GM12878 (cell line): ENCODE data around the gene PTPRM. TPM values are rescaled to one million over a fixed set of nuclear protein-coding genes. Genes with fewer than 3 reads are reported as not detected.

Experiments
- ATAC-seq: fragments of 200-7000 bp; cut with Tn5 transposase; 3 replicates; pipeline ENCODE4 v1.9.1; 2020; ENCODE audit warnings: mild to moderate bottlenecking, moderate library complexity
- BruUV-seq: library from RNA; stranded (reverse); fragments of 400-500 nt; replicated peaks from 2 replicates; lab custom pipeline; 2021; lab: Mats Ljungman, UMichigan
- CTCF ChIA-PET: fragments of 300-600 bp; sonication (Branson Sonifier 250); formaldehyde crosslinking; extraction: SDS; loops from one replicate; lab custom pipeline; 2021; ENCODE audit warnings: inconsistent platforms; lab: Yijun Ruan, JAX
- POLR2A ChIA-PET: fragments of 350-600 bp; formaldehyde crosslinking; extraction: SDS; loops from one replicate; lab custom pipeline; 2021; ENCODE audit warnings: inconsistent platforms; lab: Charles Lee
- RAD21 ChIA-PET: fragments of 300-600 bp; sonication (Branson Sonifier 250); formaldehyde crosslinking; loops from one replicate; lab custom pipeline; 2023; ENCODE audit warnings: antibody characterized with exemption; ENCODE audit not compliant: unreplicated experiment; lab: Charles Lee
- SMC1A ChIA-PET: fragments of 300-600 bp; sonication (Branson Sonifier 250); formaldehyde crosslinking; loops from one replicate; lab custom pipeline; 2023; ENCODE audit not compliant: unreplicated experiment, uncharacterized antibody; lab: Charles Lee
- DNase-seq: peaks from one replicate; pipeline ENCODE4 v3.0.0-alpha.2; 2011; ENCODE audit warnings: low read depth, low spot score
- FAIRE-seq: peaks from 3 replicates; lab custom pipeline; 2011; peaks lifted over from hg19 to GRCh38; lab: Jason Lieb, UNC
- H2AFZ ChIP-seq: 2 replicates; pipeline ENCODE4 v1.6.0; 2011; ENCODE audit warnings: low read depth, low read length, control low read depth; ENCODE audit not compliant: control insufficient read depth
- H3K27ac ChIP-seq: 2 replicates; pipeline ENCODE4 v1.5.1; 2011; ENCODE audit warnings: control low read depth; ENCODE audit not compliant: control insufficient read depth, insufficient read depth
- H3K27me3 ChIP-seq, 2 experiments: replicated peaks in 1 of 2; 2 replicates each; pipeline versions ENCODE4 v1.6.0 to v1.6.1; 2011; ENCODE audit warnings: low read length in 1 of 2; ENCODE audit not compliant: control insufficient read depth in 2 of 2, insufficient read depth in 2 of 2
- H3K36me3 ChIP-seq, 2 experiments: 2 replicates each; pipeline ENCODE4 v1.5.1; 2011; ENCODE audit warnings: low read length in 1 of 2; ENCODE audit not compliant: control insufficient read depth in 2 of 2, insufficient read depth in 2 of 2
- H3K4me1 ChIP-seq: 2 replicates; pipeline ENCODE4 v1.6.1; 2011; ENCODE audit warnings: mild to moderate bottlenecking, low read length, moderate library complexity, mixed read lengths; ENCODE audit not compliant: control insufficient read depth, insufficient read depth
- H3K4me2 ChIP-seq: 2 replicates; pipeline ENCODE4 v1.6.0; 2011; ENCODE audit warnings: control low read depth; ENCODE audit not compliant: control insufficient read depth, insufficient read depth
- H3K4me3 ChIP-seq: fragments of 200-600 bp; sonication (generic); 2 replicates; pipeline ENCODE4 v1.5.1; 2016
- H3K79me2 ChIP-seq: 2 replicates; pipeline ENCODE4 v1.6.0; 2011; ENCODE audit warnings: low read length; ENCODE audit not compliant: control insufficient read depth, insufficient read depth
- H3K9ac ChIP-seq: 2 replicates; pipeline ENCODE4 v1.8.0; 2011; ENCODE audit warnings: low read length, control low read depth, mixed read lengths; ENCODE audit not compliant: control insufficient read depth, insufficient read depth
- H3K9me3 ChIP-seq: replicated peaks from 3 replicates; pipeline ENCODE4 v1.5.1; 2011; ENCODE audit warnings: mild to moderate bottlenecking, low read length; ENCODE audit not compliant: control insufficient read depth, insufficient read depth
- H4K20me1 ChIP-seq: 2 replicates; pipeline ENCODE4 v1.6.0; 2011; ENCODE audit not compliant: control insufficient read depth, insufficient read depth
- CREB1 ChIP-seq: IDR thresholded peaks from 2 replicates; pipeline ENCODE4 v1.6.1; 2012; ENCODE audit warnings: low read depth, mild to moderate bottlenecking, inconsistent platforms
- ETV6 ChIP-seq, 2 experiments: fragments of 450-650 bp in 1 of 2; IDR thresholded peaks in 1 of 2; conservative IDR thresholded peaks in 1 of 2; 2 replicates each; pipeline ENCODE4 v1.6.1; 2014; ENCODE audit warnings: antibody characterized with exemption in 1 of 2, borderline replicate concordance in 1 of 2, low read depth in 1 of 2, mild to moderate bottlenecking in 1 of 2, moderate library complexity in 1 of 2
- IKZF1 ChIP-seq: fragments of 450-650 bp; conservative IDR thresholded peaks from 2 replicates; pipeline ENCODE4 v1.6.1; 2017; ENCODE audit warnings: antibody characterized with exemption, mild to moderate bottlenecking
- IKZF2 ChIP-seq, 2 experiments: fragments of 450-650 bp; IDR thresholded peaks; 2 replicates each; pipeline ENCODE4 v1.6.1; 2017; ENCODE audit warnings: mild to moderate bottlenecking in 2 of 2, moderate library complexity in 2 of 2
- MXI1 ChIP-seq: fragments of 150-350 bp; IDR thresholded peaks from 2 replicates; pipeline ENCODE4 v1.6.1; 2011; ENCODE audit warnings: low read depth, mild to moderate bottlenecking, inconsistent platforms, low read length, improper control_type of control experiment
- NFXL1 ChIP-seq: fragments of 450-650 bp; IDR thresholded peaks from 2 replicates; pipeline ENCODE4 v1.6.1; 2017; ENCODE audit warnings: antibody characterized with exemption, mild to moderate bottlenecking, borderline replicate concordance
- RAD21 ChIP-seq: IDR thresholded peaks from 2 replicates; pipeline ENCODE4 v1.6.1; 2011; ENCODE audit warnings: mild to moderate bottlenecking, low read depth, low read length, moderate library complexity; ENCODE audit not compliant: insufficient read depth
- RB1 ChIP-seq: fragments of 450-650 bp; formaldehyde crosslinking; IDR thresholded peaks from 2 replicates; pipeline ENCODE4 v1.6.1; 2017; ENCODE audit warnings: mild to moderate bottlenecking, borderline replicate concordance
- RFX5 ChIP-seq: IDR thresholded peaks from 2 replicates; pipeline ENCODE4 v1.6.1; 2011; ENCODE audit warnings: low read depth, low read length, improper control_type of control experiment
- RUNX3 ChIP-seq: IDR thresholded peaks from 2 replicates; pipeline ENCODE4 v1.6.1; 2012; ENCODE audit warnings: low read length, inconsistent platforms
- SRF ChIP-seq, 2 experiments: IDR thresholded peaks; 2 replicates each; pipeline ENCODE4 v1.6.1; 2011; ENCODE audit warnings: low read depth in 2 of 2, low read length in 2 of 2, mild to moderate bottlenecking in 1 of 2, moderate library complexity in 1 of 2
- TARDBP ChIP-seq: IDR thresholded peaks from 2 replicates; pipeline ENCODE4 v1.6.1; 2016; ENCODE audit warnings: borderline replicate concordance
- WGBS: methylation state at CpG from one replicate; pipeline ENCODE4 v1.1.6; 2016; ENCODE audit warnings: low lambda C conversion rate; ENCODE audit not compliant: insufficient replicate concordance, insufficient coverage; ENCODE audit errors: missing lambda C conversion rate; 5-methylcytosine and 5-hydroxymethylcytosine counted together
- in situ Hi-C: fragments of 300-500 bp; cut with MboI; formaldehyde crosslinking; loops from 9 replicates; pipeline ENCODE4 v1.14.3; 2018; ENCODE audit warnings: mixed read lengths
- intact Hi-C: fragments of 100-400 bp; cut with micrococcal nuclease; formaldehyde crosslinking; loops from one replicate; pipeline ENCODE4 v1.14.2; 2022; ENCODE audit not compliant: unreplicated experiment
- polyA plus RNA-seq, 11 experiments: library from polyadenylated mRNA; depleted of rRNA in 4 of 11; unstranded in 6 of 11; stranded (reverse) in 5 of 11; fragments of >200 nt; fragmentation: Nextera tagmentation in 4 of 11; fragmentation: Illumina TruSeq in 1 of 11; extraction: Ambion mirVana in 4 of 11; extraction: Trizol in 1 of 11; gene quantifications; 1 replicate in 1 of 11; 2 replicates in 10 of 11; pipeline versions ENCODE4 v1.2.1 to v1.2.3, GENCODE V29; 2011 to 2016; ENCODE audit warnings: inconsistent platforms in 2 of 11, missing spikeins in 2 of 11, low read depth in 1 of 11
- total RNA-seq, 4 experiments: library from RNA; depleted of rRNA in 3 of 4; stranded (reverse); fragments of >200 nt in 3 of 4; fragmentation: Illumina TruSeq in 1 of 4; extraction: Trizol in 1 of 4; gene quantifications; 2 replicates each; pipeline versions ENCODE4 v1.2.1 to v1.2.3, GENCODE V29; 2013 to 2021
- TF ChIP-seq, protein P1 (sequence below): IDR thresholded peaks from 2 replicates; pipeline ENCODE4 v1.6.1; 2011; ENCODE audit warnings: low read depth, low read length, improper control_type of control experiment, borderline replicate concordance
- TF ChIP-seq, protein P2 (sequence below): IDR thresholded peaks from 2 replicates; pipeline ENCODE4 v1.6.1; 2011; ENCODE audit warnings: borderline replicate concordance, low read depth, mild to moderate bottlenecking, moderate library complexity, mixed read lengths, low read length; ENCODE audit not compliant: insufficient read depth; ENCODE audit errors: extremely low read length
- TF ChIP-seq, protein P3 (sequence below): fragments of 450-650 bp; IDR thresholded peaks from 2 replicates; pipeline ENCODE4 v1.6.1; 2018; ENCODE audit warnings: mild to moderate bottlenecking, low read depth, moderate library complexity; ENCODE audit not compliant: partially characterized antibody
- TF ChIP-seq, protein P4 (sequence below): fragments of 450-650 bp; IDR thresholded peaks from 2 replicates; pipeline ENCODE4 v1.6.1; 2016; ENCODE audit warnings: mild to moderate bottlenecking

Gene PTPRM
- total and polyA plus RNA-seq, 10 of the 15 experiments (the other 5 are each of a cell fraction or from before 2014, with no cell fraction given) = 0.07 to 22.6 (median 0.60) TPM

DNA sequence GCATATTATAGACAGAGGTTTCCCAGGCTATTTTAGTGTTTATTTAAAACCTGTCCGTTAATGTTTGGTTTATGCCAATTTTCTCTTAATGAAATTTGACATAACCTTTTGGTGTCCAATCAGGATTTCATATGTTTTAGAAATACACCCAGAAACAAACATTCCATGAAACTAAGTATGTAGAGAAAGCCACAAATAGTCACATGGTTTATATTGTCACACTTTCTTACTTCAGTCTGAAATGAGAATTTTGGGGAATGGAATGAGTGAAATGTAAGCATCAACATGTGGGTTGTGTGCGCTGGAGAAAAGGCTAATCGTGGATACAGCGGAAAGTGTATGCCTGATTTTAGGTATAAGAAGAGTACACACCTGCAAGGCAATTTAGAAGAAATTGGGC lies 765.2 kb downstream of the PTPRM start:
- WGBS = 56% methylated on average over 4 of the region's 4 CpGs
- TF ChIP-seq IKZF2 (IDR thresholded peaks at IDR 0.05) (no peak), ETV6 (conservative IDR thresholded peaks at IDR 0.05 in 1 of 2, IDR thresholded peaks at IDR 0.05 in 1 of 2; ENCODE audit: borderline replicate concordance in 1 of 2, low read depth in 1 of 2) (no peak), CREB1 (no peak), RAD21 (no peak), MXI1 (no peak), RB1 (no peak), RFX5 (no peak), NFXL1 (no peak), TARDBP (no peak), RUNX3 (no peak), SRF (IDR thresholded peaks at IDR 0.05; ENCODE audit: low read depth in 2 of 2, low read length in 2 of 2) (no peak), IKZF1 (no peak)
- TF ChIP-seq, protein P1, sequence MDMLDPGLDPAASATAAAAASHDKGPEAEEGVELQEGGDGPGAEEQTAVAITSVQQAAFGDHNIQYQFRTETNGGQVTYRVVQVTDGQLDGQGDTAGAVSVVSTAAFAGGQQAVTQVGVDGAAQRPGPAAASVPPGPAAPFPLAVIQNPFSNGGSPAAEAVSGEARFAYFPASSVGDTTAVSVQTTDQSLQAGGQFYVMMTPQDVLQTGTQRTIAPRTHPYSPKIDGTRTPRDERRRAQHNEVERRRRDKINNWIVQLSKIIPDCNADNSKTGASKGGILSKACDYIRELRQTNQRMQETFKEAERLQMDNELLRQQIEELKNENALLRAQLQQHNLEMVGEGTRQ = no peak
- TF ChIP-seq, protein P2, sequence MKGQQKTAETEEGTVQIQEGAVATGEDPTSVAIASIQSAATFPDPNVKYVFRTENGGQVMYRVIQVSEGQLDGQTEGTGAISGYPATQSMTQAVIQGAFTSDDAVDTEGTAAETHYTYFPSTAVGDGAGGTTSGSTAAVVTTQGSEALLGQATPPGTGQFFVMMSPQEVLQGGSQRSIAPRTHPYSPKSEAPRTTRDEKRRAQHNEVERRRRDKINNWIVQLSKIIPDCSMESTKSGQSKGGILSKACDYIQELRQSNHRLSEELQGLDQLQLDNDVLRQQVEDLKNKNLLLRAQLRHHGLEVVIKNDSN = no peak
- TF ChIP-seq, protein P3, sequence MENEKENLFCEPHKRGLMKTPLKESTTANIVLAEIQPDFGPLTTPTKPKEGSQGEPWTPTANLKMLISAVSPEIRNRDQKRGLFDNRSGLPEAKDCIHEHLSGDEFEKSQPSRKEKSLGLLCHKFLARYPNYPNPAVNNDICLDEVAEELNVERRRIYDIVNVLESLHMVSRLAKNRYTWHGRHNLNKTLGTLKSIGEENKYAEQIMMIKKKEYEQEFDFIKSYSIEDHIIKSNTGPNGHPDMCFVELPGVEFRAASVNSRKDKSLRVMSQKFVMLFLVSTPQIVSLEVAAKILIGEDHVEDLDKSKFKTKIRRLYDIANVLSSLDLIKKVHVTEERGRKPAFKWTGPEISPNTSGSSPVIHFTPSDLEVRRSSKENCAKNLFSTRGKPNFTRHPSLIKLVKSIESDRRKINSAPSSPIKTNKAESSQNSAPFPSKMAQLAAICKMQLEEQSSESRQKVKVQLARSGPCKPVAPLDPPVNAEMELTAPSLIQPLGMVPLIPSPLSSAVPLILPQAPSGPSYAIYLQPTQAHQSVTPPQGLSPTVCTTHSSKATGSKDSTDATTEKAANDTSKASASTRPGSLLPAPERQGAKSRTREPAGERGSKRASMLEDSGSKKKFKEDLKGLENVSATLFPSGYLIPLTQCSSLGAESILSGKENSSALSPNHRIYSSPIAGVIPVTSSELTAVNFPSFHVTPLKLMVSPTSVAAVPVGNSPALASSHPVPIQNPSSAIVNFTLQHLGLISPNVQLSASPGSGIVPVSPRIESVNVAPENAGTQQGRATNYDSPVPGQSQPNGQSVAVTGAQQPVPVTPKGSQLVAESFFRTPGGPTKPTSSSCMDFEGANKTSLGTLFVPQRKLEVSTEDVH = no peak
- TF ChIP-seq, protein P4, sequence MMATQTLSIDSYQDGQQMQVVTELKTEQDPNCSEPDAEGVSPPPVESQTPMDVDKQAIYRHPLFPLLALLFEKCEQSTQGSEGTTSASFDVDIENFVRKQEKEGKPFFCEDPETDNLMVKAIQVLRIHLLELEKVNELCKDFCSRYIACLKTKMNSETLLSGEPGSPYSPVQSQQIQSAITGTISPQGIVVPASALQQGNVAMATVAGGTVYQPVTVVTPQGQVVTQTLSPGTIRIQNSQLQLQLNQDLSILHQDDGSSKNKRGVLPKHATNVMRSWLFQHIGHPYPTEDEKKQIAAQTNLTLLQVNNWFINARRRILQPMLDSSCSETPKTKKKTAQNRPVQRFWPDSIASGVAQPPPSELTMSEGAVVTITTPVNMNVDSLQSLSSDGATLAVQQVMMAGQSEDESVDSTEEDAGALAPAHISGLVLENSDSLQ = no peak
- ChIA-PET POLR2A (no interaction called here), SMC1A (interaction anchor here (1.6 kb wide), 1 partner anchor 57 kb away, joined by 5 read pairs; no protein-coding TSS in a partner anchor), CTCF (no interaction called here), RAD21 (no interaction called here)
- no TSS peak for BruUV-seq
- H3K4me3 ChIP-seq = no peak overlapping the region
- H3K9ac ChIP-seq = no peak overlapping the region
- in situ Hi-C loops (no loop called here), intact Hi-C loops (no loop called here)
- no peak overlapping the region for H3K4me2 ChIP-seq
- H3K27ac ChIP-seq = no peak overlapping the region
- no peak overlapping the region for H2AFZ ChIP-seq
- no peaks in the 10 kb centered on the region for H3K36me3 ChIP-seq
- no peaks in the 10 kb centered on the region for H3K4me1 ChIP-seq
- H3K79me2 ChIP-seq = no peaks in the 10 kb centered on the region
- no peaks in the 10 kb centered on the region for H3K9me3 ChIP-seq
- H3K27me3 ChIP-seq = no peaks in the 10 kb centered on the region; a peak in 3 of 4 replicates
- FAIRE-seq (no peak), DNase-seq (no peak), ATAC-seq (no peak)
- no peaks in the 10 kb centered on the region for H4K20me1 ChIP-seq
